ENCODE measurements around the gene EPHB6.
A peak's percentile ranks its signal among the peaks of the same experiment; 100 is the strongest.

The EPHB6 gene

GRCh38 chr7:142853739-142854371 lies 1.0 kb upstream of the EPHB6 start:
- peak; percentile 81 for DNase-seq
- Mint-ChIP-seq H3K36me3 (ENCODE audit: low read depth) (peaks cover 5% of the 10 kb centered on the region), H3K9me3 (no peaks in the 10 kb centered on the region), H3K27me3 (no peaks in the 10 kb centered on the region), H3K4me3 (peak overlapping the region; percentile 89), H3K27ac (peak overlapping the region; percentile 83), H3K4me1 (ENCODE audit: low read depth) (peaks cover 20% of the 10 kb centered on the region)

- DNase-seq, result no peak
- Mint-ChIP-seq H3K4me1 (ENCODE audit: low read depth) (peaks cover 23% of the 10 kb centered on the region), H3K27ac (no peak overlapping the region), H3K9me3 (no peaks in the 10 kb centered on the region), H3K27me3 (no peaks in the 10 kb centered on the region), H3K4me3 (peak overlapping the region; percentile 73), H3K36me3 (ENCODE audit: low read depth) (peaks cover 5% of the 10 kb centered on the region)
Observed at GRCh38 chr7:142855114-142855743, 353 bp downstream of the EPHB6 start.

GRCh38 chr7:142855756-142856564 lies 1.1 kb downstream of the EPHB6 start:
- H3K27me3 Mint-ChIP-seq, result no peaks in the 10 kb centered on the region
- DNase-seq, result no peak
- H3K9me3 Mint-ChIP-seq, result no peaks in the 10 kb centered on the region
- H3K4me1 Mint-ChIP-seq (ENCODE audit: low read depth), result peaks cover 23% of the 10 kb centered on the region
- H3K4me3 Mint-ChIP-seq, result peak overlapping the region; percentile 73
- H3K36me3 Mint-ChIP-seq (ENCODE audit: low read depth), result peaks cover 5% of the 10 kb centered on the region
- no peak overlapping the region for H3K27ac Mint-ChIP-seq

- H3K27ac Mint-ChIP-seq, result peak overlapping the region; percentile 10
- no peaks in the 10 kb centered on the region for H3K9me3 Mint-ChIP-seq
- H3K4me1 Mint-ChIP-seq (ENCODE audit: low read depth), result peaks cover 23% of the 10 kb centered on the region
- H3K4me3 Mint-ChIP-seq, result peak overlapping the region; percentile 73
- DNase-seq, result no peak
- H3K27me3 Mint-ChIP-seq, result no peaks in the 10 kb centered on the region
- peaks cover 5% of the 10 kb centered on the region for H3K36me3 Mint-ChIP-seq (ENCODE audit: low read depth)
Observed at GRCh38 chr7:142856565-142857245, 1.8 kb downstream of the EPHB6 start.

- H3K27me3 Mint-ChIP-seq, result no peaks in the 10 kb centered on the region
- no peak for DNase-seq
- H3K9me3 Mint-ChIP-seq, result no peaks in the 10 kb centered on the region
- H3K4me3 Mint-ChIP-seq, result no peak overlapping the region
- H3K4me1 Mint-ChIP-seq (ENCODE audit: low read depth), result peaks cover 23% of the 10 kb centered on the region
- H3K27ac Mint-ChIP-seq, result no peak overlapping the region
- H3K36me3 Mint-ChIP-seq (ENCODE audit: low read depth), result peaks cover 5% of the 10 kb centered on the region
Observed at GRCh38 chr7:142857625-142858024, 2.7 kb downstream of the EPHB6 start.

- H3K27me3 Mint-ChIP-seq, result no peaks in the 10 kb centered on the region
- DNase-seq, result no peak
- H3K27ac Mint-ChIP-seq, result no peak overlapping the region
- no peaks in the 10 kb centered on the region for H3K9me3 Mint-ChIP-seq
- no peak overlapping the region for H3K4me3 Mint-ChIP-seq
- peaks cover 20% of the 10 kb centered on the region for H3K4me1 Mint-ChIP-seq (ENCODE audit: low read depth)
- peaks cover 12% of the 10 kb centered on the region for H3K36me3 Mint-ChIP-seq (ENCODE audit: low read depth)
Observed at GRCh38 chr7:142859411-142859810, 4.5 kb downstream of the EPHB6 start.

GRCh38 chr7:142859829-142860228 lies 5.0 kb downstream of the EPHB6 start:
- no peaks in the 10 kb centered on the region for H3K27me3 Mint-ChIP-seq
- DNase-seq, result no peak
- no peak overlapping the region for H3K27ac Mint-ChIP-seq
- no peaks in the 10 kb centered on the region for H3K9me3 Mint-ChIP-seq
- peaks cover 20% of the 10 kb centered on the region for H3K4me1 Mint-ChIP-seq (ENCODE audit: low read depth)
- H3K4me3 Mint-ChIP-seq, result no peak overlapping the region
- H3K36me3 Mint-ChIP-seq (ENCODE audit: low read depth), result peaks cover 10% of the 10 kb centered on the region

GRCh38 chr7:142860968-142861367 lies 6.1 kb downstream of the EPHB6 start:
- Mint-ChIP-seq H3K9me3 (no peaks in the 10 kb centered on the region), H3K27ac (no peak overlapping the region), H3K4me3 (no peak overlapping the region), H3K36me3 (ENCODE audit: low read depth) (peaks cover 10% of the 10 kb centered on the region), H3K4me1 (ENCODE audit: low read depth) (peaks cover 16% of the 10 kb centered on the region), H3K27me3 (no peaks in the 10 kb centered on the region)
- no peak for DNase-seq

- H3K4me3 Mint-ChIP-seq, result no peak overlapping the region
- no peak for DNase-seq
- no peak overlapping the region for H3K27ac Mint-ChIP-seq
- H3K9me3 Mint-ChIP-seq, result no peaks in the 10 kb centered on the region
- peaks cover 5% of the 10 kb centered on the region for H3K4me1 Mint-ChIP-seq (ENCODE audit: low read depth)
- H3K36me3 Mint-ChIP-seq (ENCODE audit: low read depth), result peaks cover 10% of the 10 kb centered on the region
- no peaks in the 10 kb centered on the region for H3K27me3 Mint-ChIP-seq
Observed at GRCh38 chr7:142862351-142862750, 7.5 kb downstream of the EPHB6 start.

- Mint-ChIP-seq H3K27ac (peak overlapping the region; percentile 23), H3K4me1 (ENCODE audit: low read depth) (peaks cover 3% of the 10 kb centered on the region), H3K4me3 (no peak overlapping the region), H3K9me3 (no peaks in the 10 kb centered on the region), H3K27me3 (no peaks in the 10 kb centered on the region), H3K36me3 (ENCODE audit: low read depth) (peaks cover 10% of the 10 kb centered on the region)
- no peak for DNase-seq
Observed at GRCh38 chr7:142862786-142863400, 8.0 kb downstream of the EPHB6 start.

GRCh38 chr7:142863891-142864685 lies 9.2 kb downstream of the EPHB6 start:
- no peak overlapping the region for H3K27ac Mint-ChIP-seq
- H3K27me3 Mint-ChIP-seq, result no peaks in the 10 kb centered on the region
- peaks cover 3% of the 10 kb centered on the region for H3K4me1 Mint-ChIP-seq (ENCODE audit: low read depth)
- peaks cover 10% of the 10 kb centered on the region for H3K36me3 Mint-ChIP-seq (ENCODE audit: low read depth)
- H3K4me3 Mint-ChIP-seq, result no peak overlapping the region
- no peaks in the 10 kb centered on the region for H3K9me3 Mint-ChIP-seq
- DNase-seq, result no peak

GRCh38 chr7:142864980-142865747 lies 10.3 kb downstream of the EPHB6 start:
- Mint-ChIP-seq H3K4me3 (no peak overlapping the region), H3K27me3 (no peaks in the 10 kb centered on the region), H3K9me3 (no peaks in the 10 kb centered on the region), H3K36me3 (ENCODE audit: low read depth) (peaks cover 17% of the 10 kb centered on the region), H3K4me1 (ENCODE audit: low read depth) (no peaks in the 10 kb centered on the region), H3K27ac (no peak overlapping the region)
- no peak for DNase-seq

GRCh38 chr7:142865766-142866165 lies 10.9 kb downstream of the EPHB6 start:
- Mint-ChIP-seq H3K36me3 (ENCODE audit: low read depth) (peaks cover 18% of the 10 kb centered on the region), H3K27me3 (no peaks in the 10 kb centered on the region), H3K9me3 (no peaks in the 10 kb centered on the region), H3K27ac (no peak overlapping the region), H3K4me3 (no peak overlapping the region), H3K4me1 (ENCODE audit: low read depth) (no peaks in the 10 kb centered on the region)
- no peak for DNase-seq

All from activated T-cell treated with anti-CD3 and anti-CD28 coated beads, Interleukin-2, amount 50 U/mL, for 24 hours (primary cell).